GM21619 (cell line): ENCODE results near the gene EEPD1.

Source experiments
- ATAC-seq: cut with Tn5 transposase; IDR thresholded peaks from one replicate; pipeline ENCODE4 v1.9.1; 2021; ENCODE audit not compliant: unreplicated experiment

EEPD1 gene

DNA sequence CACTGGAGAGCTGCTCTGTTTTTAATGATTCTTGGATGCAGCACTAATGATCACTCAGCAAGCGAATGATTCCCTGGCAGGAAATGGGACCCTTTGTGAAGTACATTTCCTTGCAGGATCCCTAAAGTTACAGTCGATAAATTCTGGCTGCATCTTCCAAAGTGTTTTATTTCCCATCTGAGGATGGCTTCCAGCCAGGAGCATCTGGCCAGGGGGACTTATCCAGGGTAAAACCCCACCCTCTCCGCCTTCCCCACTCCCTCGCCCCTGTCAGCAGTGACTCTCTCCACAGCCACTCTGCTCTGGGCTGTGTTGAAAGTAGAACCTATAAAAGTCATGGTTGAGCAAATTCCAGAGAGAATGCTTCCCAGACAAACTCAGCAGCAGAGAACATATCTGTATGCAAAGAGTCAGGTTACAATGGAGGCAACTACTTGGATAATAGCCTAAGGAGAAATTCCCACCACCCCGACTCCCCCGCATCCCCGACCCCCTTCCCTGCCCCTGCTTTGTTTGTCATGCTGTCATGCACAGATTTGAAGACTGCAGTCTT, 125.6 kb downstream of the EEPD1 start:
- no peak for ATAC-seq

GRCh38 chr7:36279200-36279925, 126.3 kb downstream of the EEPD1 start:
- ATAC-seq: peak; percentile 78

- no peak for ATAC-seq
Measured at GRCh38 chr7:36279926-36280315, 126.9 kb downstream of the EEPD1 start.

- peak; percentile 29 for ATAC-seq
Measured at GRCh38 chr7:36280840-36281812, 128.1 kb downstream of the EEPD1 start.

DNA sequence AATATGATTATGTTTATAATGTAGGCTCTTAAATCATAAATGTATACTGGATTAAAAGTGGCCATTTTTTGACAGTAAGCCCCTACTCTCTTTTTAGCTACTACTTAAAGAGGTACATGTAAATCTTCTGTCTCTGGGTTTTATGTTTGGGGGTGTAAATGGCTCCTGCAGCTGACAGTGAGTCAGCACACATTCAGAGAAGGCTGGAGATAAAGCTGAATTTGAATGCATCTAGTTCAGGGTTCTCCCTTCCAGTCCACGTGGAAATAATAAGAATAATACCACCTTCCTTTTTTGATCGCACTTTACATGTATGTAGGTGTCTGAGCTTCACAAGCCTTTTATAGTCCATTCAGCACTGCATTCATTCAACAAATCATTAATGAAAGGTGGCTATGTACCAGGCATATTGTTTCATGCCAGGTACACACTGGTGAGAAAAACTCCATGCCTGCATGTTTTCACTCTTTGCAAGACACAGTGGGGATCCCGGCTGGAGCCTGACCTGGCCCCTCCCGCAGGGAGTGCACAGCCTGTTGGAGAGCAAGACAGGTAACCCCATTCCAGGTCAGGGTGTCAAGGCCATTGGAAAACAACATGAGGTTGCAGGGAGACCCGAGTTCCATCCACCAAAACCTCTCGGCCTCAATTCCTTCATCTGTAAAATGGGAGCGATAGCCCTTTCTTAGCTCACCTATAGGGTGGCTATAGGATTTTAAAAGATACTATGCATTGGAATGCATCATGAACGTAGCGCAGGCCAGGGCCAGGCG, 129.1 kb downstream of the EEPD1 start:
- no peak for ATAC-seq

- no peak for ATAC-seq
Measured at GRCh38 chr7:36283181-36283580, 130.1 kb downstream of the EEPD1 start.

GRCh38 chr7:36283711-36284130, 130.7 kb downstream of the EEPD1 start:
- ATAC-seq: peak; percentile 33

DNA sequence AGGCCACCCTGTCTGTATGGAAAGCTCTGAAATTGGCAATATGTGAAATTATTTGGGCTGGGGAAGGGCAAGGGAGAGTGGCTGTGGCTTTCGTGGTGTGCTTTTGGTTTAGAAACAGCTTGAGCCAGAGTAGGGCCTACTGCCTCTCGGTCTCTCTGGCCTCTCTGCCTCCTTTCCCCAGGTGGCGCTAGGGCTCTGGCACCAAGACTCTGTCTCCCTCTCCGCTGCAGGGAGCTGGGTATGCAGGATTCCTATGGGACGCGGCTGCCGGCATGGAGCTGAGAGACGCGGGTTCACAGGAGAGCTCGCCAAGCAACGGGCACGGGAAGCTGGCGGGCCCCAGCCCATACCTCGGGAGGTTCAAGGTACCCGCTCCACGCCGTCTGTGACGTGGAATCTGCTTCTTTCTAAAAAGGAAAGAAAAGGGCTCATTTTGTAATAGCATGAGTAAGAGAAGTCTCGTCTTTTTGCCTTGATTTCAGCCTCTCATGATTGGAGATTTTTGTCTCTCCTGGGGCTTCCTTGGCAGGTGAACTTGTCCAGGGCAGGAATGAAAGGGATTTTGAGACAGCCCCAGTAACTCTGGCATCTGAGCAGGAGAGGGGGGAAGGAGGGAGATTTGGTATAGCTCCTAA, 131.5 kb downstream of the EEPD1 start:
- no peak for ATAC-seq

DNA sequence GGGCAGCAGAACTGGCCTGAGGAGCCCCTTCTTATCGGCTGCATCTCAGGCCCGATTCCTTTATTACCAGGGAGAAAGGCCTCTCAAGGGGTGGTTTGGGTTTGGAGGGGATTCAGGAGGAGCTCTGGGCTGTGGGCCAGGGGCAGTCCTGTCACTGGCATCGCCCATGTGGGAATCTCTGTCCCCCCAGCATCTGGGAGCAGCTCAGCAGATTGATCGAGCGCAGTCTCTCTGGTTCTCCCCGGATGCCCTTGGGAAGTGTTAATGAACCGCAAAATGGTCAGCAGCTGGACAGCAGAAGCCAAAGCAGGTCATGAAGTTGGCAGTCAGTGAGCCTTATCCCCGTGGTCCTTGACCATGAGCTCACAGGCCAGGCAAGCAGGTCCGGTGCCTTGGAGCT, 132.2 kb downstream of the EEPD1 start:
- no peak for ATAC-seq

DNA sequence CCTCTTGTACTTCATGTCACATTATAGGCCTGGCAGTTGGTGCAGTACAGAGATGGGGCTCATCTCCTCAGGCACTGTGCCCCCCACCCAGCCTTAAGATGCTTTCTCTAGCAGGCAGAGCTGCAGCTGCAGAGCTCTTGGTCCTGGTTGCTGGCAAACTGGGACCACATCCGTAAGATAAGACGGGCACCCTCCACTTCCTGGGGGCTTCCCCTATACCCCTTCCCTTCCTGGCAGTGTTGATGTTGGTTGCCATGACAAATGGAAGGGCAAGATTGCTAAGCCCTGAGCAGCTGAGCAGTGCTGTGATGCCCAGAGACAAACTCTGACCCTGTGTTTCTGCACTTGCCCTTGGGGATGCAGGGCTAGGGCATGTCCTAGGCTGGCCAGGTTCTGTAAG, 133.2 kb downstream of the EEPD1 start:
- ATAC-seq: peak; percentile 33

DNA sequence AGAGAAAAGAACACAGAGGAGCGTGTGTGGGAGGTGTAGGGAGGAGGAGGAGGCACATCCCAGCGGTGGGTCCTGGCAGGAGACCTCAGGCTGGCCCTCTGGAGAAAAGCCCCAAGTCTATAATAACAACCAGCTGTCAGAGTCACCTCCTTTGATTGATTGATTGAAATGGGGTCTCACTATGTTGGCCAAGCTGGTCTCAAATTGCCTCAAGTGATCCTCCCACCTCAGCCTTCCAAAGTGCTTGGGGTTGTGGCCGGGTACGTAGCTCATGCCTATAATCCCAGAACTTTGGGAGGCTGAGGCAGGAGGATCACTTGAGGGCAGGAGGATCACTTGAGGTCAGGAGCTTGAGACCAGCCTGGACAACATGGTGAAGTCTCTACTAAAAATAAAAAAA, 133.6 kb downstream of the EEPD1 start:
- ATAC-seq: no peak

DNA sequence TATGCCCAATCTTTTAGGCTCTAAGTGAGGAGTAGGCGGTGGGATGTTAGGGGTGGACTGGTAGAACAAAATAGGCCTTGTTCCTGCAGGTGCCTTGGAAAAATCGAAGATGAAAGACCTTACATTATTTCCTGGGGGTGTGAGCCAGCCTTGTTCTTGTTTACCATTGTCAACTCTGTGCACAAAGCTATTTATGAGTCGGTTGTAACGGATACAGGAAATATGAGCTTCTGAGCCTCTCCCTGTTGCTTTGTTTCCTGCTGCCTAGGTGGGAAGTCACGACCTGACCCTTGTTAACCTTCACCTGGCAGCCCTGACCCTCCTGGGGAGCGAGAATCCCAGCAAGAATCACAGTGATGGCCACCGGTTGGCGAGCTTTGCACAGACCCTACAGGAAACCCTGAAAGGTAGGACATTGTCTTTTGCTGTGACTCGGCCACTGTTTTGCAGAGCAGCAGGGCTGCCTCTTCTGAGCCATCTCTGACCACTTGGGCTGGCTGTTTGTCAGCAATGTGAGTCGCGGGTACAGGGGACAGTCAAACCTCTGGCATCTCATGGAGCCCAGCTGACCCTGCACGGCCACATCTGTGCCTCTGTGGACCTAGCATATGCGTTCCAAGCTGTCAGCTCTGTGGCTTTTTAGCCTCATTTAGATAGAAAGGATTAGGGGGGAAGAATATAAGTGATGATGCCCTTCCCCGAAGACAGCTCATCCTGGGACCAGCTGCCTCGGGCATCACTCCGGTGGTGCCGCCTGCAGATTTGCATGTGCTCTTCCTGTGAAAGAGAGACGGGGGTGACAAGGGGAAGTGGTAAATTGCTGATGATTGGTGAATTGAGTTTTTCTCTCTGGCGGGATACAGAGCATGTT, 134.6 kb downstream of the EEPD1 start:
- ATAC-seq: peak; percentile 23

DNA sequence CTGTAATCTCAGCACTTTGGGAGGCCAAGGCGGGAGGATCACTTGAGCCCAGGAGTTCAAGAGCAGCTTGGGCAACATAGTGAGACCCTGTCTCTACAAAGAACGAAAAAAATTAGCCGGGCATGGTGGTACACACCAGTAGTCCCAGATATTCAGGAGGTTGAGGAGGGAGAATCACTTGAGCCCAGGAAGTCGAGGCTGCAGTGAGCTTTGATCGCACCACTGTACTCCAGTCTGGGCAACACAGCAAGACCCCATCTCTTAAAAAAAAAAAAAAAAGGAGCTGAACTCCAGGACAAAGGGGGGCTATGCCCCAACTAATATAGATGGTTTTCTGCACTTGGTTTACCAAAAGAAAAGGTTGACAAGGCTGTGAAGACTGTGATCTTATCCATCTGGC, 135.4 kb downstream of the EEPD1 start:
- no peak for ATAC-seq

DNA sequence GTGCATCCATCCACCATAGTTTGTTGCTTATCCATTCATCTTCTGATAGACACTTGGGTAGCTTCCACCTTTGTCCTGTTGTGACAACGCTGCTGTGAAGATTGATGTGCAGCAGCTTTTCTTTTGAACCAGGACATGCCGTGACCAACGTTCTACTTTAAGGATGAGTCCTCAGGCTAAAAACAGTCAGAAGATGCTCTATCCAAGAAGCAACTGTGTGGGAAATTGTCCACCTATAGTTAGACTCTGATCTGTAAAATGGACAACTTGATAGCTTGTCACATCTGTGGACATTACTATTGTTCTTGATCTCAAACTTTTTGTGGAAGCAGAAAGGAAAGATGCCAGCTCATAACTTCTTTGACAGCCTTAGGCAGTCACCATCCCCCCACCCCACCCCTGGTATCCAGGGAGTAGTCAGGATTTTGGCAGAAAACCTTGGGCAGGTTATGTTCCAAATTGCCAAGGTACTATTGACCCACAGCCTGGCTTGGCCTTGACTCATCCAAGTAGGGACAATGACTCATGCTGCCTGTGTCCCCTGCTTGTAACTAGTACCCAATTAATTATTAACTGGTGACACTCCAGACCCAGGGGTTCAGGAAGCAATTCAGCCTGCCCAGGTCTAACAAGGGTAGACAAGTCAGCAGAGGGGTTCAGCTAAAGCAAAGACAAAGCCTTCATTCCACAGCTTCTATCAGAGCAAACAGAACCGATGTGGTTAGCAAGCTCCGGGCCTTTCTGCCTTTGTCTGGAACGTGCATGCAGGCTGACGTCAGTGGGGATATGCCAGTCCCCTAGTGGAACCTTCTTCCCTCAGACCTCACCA, 137.0 kb downstream of the EEPD1 start:
- ATAC-seq: peak; percentile 38

GRCh38 chr7:36291387-36292316, 138.6 kb downstream of the EEPD1 start:
- peak; percentile 36 for ATAC-seq

DNA sequence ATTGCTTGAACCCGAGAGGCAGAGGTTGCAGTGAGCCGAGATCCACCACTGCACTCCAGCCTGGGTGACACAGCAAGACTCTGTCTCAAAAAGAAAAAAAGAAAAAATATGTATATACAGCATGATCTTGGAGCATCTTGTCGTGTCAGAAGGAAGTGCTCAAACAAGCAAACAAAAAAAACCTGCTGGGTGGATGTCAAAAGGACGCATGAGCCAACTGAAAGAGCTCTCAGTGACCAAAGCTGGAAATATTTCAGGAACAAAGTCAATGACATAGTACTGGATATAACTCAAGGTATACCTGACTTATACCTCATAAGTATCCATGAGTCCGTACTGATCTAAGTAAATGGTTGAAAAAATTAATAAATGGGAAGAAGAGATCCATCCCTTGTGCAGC, 142.0 kb downstream of the EEPD1 start:
- no peak for ATAC-seq

DNA sequence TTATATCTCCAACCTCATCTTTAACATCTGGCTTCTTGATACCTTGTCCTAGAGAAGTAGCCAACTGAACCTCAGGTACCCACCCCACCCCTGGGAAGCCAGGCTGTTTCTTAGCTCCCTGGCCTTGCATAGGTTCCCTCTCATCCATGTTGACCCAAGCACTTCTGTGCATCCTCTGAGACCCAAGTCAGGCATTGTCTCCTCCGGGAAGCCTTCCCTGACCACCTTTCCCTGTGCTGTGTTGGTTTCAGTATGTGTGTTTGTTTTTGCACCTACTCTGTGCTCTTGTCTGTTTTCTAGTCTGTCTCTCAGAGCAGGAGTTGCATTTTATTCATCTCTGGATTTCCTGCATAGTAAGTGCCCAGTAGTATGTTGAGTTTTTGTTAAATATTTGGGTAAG, 143.2 kb downstream of the EEPD1 start:
- no peak for ATAC-seq
